MCF 10A (cell line): ENCODE data around the gene DLL4. TPM values are rescaled to one million over a fixed set of nuclear protein-coding genes. Genes with fewer than 3 reads are reported as not detected.

Source experiments
- BruUV-seq: library from RNA; stranded (reverse); fragments of 400-500 nt; replicated peaks from 2 replicates; lab custom pipeline; 2021; lab: Mats Ljungman, UMichigan
- CTCF ChIA-PET: fragments of 300-600 bp; sonication (Branson Sonifier 250); formaldehyde crosslinking; extraction: SDS; loops from one replicate; lab custom pipeline; 2021; ENCODE audit warnings: antibody characterized with exemption, inconsistent platforms; lab: Yijun Ruan, JAX
- POLR2A ChIA-PET: fragments of 300-600, 350-650 bp; sonication (Branson Sonifier 250); formaldehyde crosslinking; extraction: SDS; loops from one replicate; lab custom pipeline; 2020; ENCODE audit warnings: antibody characterized with exemption, inconsistent platforms; lab: Yijun Ruan, JAX
- DNase-seq: peaks from one replicate; pipeline ENCODE4 v3.0.0-alpha.2; 2018; ENCODE audit not compliant: unreplicated experiment
- H3K27ac Mint-ChIP-seq: one replicate; pipeline ENCODE4 v1.8.0; 2022; ENCODE audit warnings: mild to moderate bottlenecking, low read depth, mixed read lengths; ENCODE audit not compliant: unreplicated experiment
- H3K27me3 Mint-ChIP-seq: one replicate; pipeline ENCODE4 v1.8.0; 2022; ENCODE audit warnings: mixed read lengths; ENCODE audit not compliant: insufficient read depth, unreplicated experiment
- H3K36me3 Mint-ChIP-seq: one replicate; pipeline ENCODE4 v1.8.0; 2022; ENCODE audit warnings: mild to moderate bottlenecking, moderate library complexity, mixed read lengths; ENCODE audit not compliant: insufficient read depth, unreplicated experiment
- H3K4me1 Mint-ChIP-seq: one replicate; pipeline ENCODE4 v1.8.0; 2022; ENCODE audit warnings: mixed read lengths; ENCODE audit not compliant: insufficient read depth, unreplicated experiment
- H3K4me3 Mint-ChIP-seq: one replicate; pipeline ENCODE4 v1.8.0; 2022; ENCODE audit warnings: mild to moderate bottlenecking, moderate library complexity, mixed read lengths; ENCODE audit not compliant: unreplicated experiment
- H3K9me3 Mint-ChIP-seq: one replicate; pipeline ENCODE4 v1.8.0; 2022; ENCODE audit warnings: mixed read lengths; ENCODE audit not compliant: unreplicated experiment
- intact Hi-C: fragments of 100-400 bp; cut with micrococcal nuclease; formaldehyde crosslinking; loops from 2 replicates; pipeline ENCODE4 v1.14.1; 2022
- total RNA-seq: library from RNA; stranded (reverse); gene quantifications from 2 replicates; pipeline ENCODE4 v1.2.3, GENCODE V29; 2022
- TF ChIP-seq, protein P1 (sequence below): fragments of 200-600 bp; IDR thresholded peaks from one replicate; pipeline ENCODE4 v1.8.0; 2022; ENCODE audit warnings: antibody characterized with exemption, mild to moderate bottlenecking; ENCODE audit not compliant: unreplicated experiment

The DLL4 gene
- total RNA-seq, 1 experiment from 2014 or later: not detected

DNA sequence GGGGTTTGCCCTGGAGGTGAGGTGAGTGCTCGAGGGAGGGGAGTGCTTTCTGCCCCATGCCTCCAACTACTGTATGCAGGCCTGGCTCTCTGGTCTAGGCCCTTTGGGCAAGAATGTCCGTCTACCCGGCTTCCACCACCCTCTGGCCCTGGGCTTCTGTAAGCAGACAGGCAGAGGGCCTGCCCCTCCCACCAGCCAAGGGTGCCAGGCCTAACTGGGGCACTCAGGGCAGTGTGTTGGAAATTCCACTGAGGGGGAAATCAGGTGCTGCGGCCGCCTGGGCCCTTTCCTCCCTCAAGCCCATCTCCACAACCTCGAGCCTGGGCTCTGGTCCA, 9.4 kb downstream of the DLL4 start:
- intact Hi-C loops: loop anchor here (1.0 kb wide), 1 partner anchor 246 kb away; no protein-coding TSS in a partner anchor
- Mint-ChIP-seq H3K4me3 (no peak overlapping the region), H3K4me1 (peaks cover 11% of the 10 kb centered on the region), H3K27ac (no peak overlapping the region), H3K36me3 (peaks cover 5% of the 10 kb centered on the region), H3K9me3 (no peaks in the 10 kb centered on the region), H3K27me3 (no peaks in the 10 kb centered on the region)
- CTCF ChIA-PET: interaction anchor here (0.6 to 1.4 kb wide), 3 partner anchors 23 to 58 kb away, joined by 3 to 4 read pairs (median 4); no protein-coding TSS in a partner anchor
- POLR2A ChIA-PET: interaction anchor here (0.5 kb wide), 1 partner anchor 200 kb away, joined by 3 read pairs; no protein-coding TSS in a partner anchor
- TF ChIP-seq, protein P1, sequence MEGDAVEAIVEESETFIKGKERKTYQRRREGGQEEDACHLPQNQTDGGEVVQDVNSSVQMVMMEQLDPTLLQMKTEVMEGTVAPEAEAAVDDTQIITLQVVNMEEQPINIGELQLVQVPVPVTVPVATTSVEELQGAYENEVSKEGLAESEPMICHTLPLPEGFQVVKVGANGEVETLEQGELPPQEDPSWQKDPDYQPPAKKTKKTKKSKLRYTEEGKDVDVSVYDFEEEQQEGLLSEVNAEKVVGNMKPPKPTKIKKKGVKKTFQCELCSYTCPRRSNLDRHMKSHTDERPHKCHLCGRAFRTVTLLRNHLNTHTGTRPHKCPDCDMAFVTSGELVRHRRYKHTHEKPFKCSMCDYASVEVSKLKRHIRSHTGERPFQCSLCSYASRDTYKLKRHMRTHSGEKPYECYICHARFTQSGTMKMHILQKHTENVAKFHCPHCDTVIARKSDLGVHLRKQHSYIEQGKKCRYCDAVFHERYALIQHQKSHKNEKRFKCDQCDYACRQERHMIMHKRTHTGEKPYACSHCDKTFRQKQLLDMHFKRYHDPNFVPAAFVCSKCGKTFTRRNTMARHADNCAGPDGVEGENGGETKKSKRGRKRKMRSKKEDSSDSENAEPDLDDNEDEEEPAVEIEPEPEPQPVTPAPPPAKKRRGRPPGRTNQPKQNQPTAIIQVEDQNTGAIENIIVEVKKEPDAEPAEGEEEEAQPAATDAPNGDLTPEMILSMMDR: no peak
- DNase-seq: no peak
- no TSS peak for BruUV-seq

DNA sequence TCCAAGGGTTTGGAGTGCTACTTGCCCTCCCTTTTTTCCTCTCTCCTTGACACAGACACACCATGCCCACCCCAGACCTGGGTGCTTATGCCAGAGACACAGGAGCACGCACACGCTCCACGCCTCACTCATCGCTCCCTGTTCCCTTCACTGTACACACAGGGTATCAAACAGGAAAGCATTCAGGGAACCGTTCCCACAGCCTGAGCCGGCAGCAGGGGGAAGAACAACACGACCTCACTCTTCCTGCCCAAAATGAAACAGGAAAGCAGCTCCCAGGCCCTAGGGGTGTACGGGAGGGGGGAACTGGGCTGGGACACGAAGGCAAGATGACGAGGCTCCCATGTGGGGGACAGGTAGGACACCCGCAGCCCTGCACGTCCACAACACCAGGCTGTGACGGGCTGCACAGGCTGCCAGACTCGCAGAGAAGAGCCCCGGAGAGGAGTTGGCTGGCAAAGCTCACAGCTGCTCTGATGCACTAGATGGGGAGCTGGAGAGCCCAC, 11.2 kb downstream of the DLL4 start:
- ChIA-PET POLR2A (interaction anchor here (0.7 to 1.6 kb wide), 2 partner anchors 45 to 384 kb away, joined by 3 to 4 read pairs; no protein-coding TSS in a partner anchor), CTCF (interaction anchor here (0.9 to 3.8 kb wide), 12 partner anchors 10 to 246 kb away, joined by 3 to 59 read pairs (median 10); partner anchors contain the start of genes CHAC1 and DLL4)
- intact Hi-C loops: loop anchor here (5.0 kb wide), 1 partner anchor 82 kb away; no protein-coding TSS in a partner anchor
- no TSS peak for BruUV-seq
- no peak overlapping the region for H3K27ac Mint-ChIP-seq
- peaks cover 11% of the 10 kb centered on the region for H3K4me1 Mint-ChIP-seq
- no peak overlapping the region for H3K4me3 Mint-ChIP-seq
- TF ChIP-seq, protein P1: no peak
- no peaks in the 10 kb centered on the region for H3K9me3 Mint-ChIP-seq
- DNase-seq: no peak
- H3K36me3 Mint-ChIP-seq: peaks cover 5% of the 10 kb centered on the region
- no peaks in the 10 kb centered on the region for H3K27me3 Mint-ChIP-seq

GRCh38 chr15:40941068-40941527, 12.0 kb downstream of the DLL4 start:
- DNase-seq: no peak
- intact Hi-C loops: loop anchor here (1.0 to 5.0 kb wide), 2 partner anchors 35 to 81 kb away; no protein-coding TSS in a partner anchor
- H3K27me3 Mint-ChIP-seq: no peaks in the 10 kb centered on the region
- no peak overlapping the region for H3K27ac Mint-ChIP-seq
- peak overlapping the region; percentile 63 for H3K4me3 Mint-ChIP-seq
- POLR2A ChIA-PET: interaction anchor here (0.6 to 1.8 kb wide), 7 partner anchors 11 to 385 kb away, joined by 3 to 11 read pairs (median 4); partner anchors contain the start of genes CHAC1 and DLL4
- peaks cover 11% of the 10 kb centered on the region for H3K4me1 Mint-ChIP-seq
- no peaks in the 10 kb centered on the region for H3K9me3 Mint-ChIP-seq
- TF ChIP-seq, protein P1: no peak
- CTCF ChIA-PET: interaction anchor here (0.5 to 3.8 kb wide), 41 partner anchors 11 to 928 kb away, joined by 3 to 59 read pairs (median 5); partner anchors contain the start of genes CHAC1, DLL4, NUSAP1 and OIP5
- peaks cover 5% of the 10 kb centered on the region for H3K36me3 Mint-ChIP-seq
- TSS peak; percentile 48 for BruUV-seq
